Epithelial cell of umbilical artery (primary cell): ENCODE measurements around the gene TMEM139. TPM values are rescaled to one million over a fixed set of nuclear protein-coding genes. Genes with fewer than 3 reads are reported as not detected.

Experiments
- total RNA-seq: library from RNA; depleted of rRNA; stranded (reverse); fragments of >200 nt; gene quantifications from 2 replicates; pipeline ENCODE4 v1.2.3, GENCODE V29; 2014

TMEM139 gene
- under 0.01 and 0.61 TPM in 2 replicates for total RNA-seq

GRCh38 chr7:143284591-143285469 lies at the start of gene TMEM139:
Gene TMEM139, plus strand, starts transcription at chr7:143284958. Its CDS starts 1,000 bp downstream, at chr7:143285958.

GRCh38 chr7:143263266-143264195 lies 21.2 kb upstream of the TMEM139 start, which contains the start of gene GSTK1:
Gene GSTK1, plus strand, starts transcription at chr7:143263441. Its CDS starts 73 bp downstream, at chr7:143263514.

GRCh38 chr7:143287935-143288826 lies 3.4 kb downstream of the TMEM139 start, which contains the start of gene CASP2:
Gene CASP2, plus strand, starts transcription at chr7:143288351. Its CDS starts 105 bp downstream, at chr7:143288456.

GRCh38 chr7:143315776-143316175 lies 31.0 kb downstream of the TMEM139 start, which contains the start of gene CLCN1:
Gene CLCN1, plus strand, starts transcription at chr7:143316111. Its CDS starts 102 bp downstream, at chr7:143316213.

Other genes starting within 250 kb of the TMEM139 start
- gene OR6V1, start 232.6 kb upstream of the TMEM139 start, total RNA-seq = not detected in 2 replicates
- gene PIP, start 152.9 kb upstream of the TMEM139 start, total RNA-seq = not detected in 2 replicates
- not detected in 2 replicates for gene TAS2R39, start 101.5 kb upstream of the TMEM139 start, total RNA-seq
- gene TAS2R40, start 62.9 kb upstream of the TMEM139 start, total RNA-seq = not detected in 2 replicates
- gene GSTK1, start 21.5 kb upstream of the TMEM139 start, total RNA-seq = 61.1 and 78.7 TPM in 2 replicates
- 18.8 and 21.4 TPM in 2 replicates for gene CASP2, start 3.4 kb downstream of the TMEM139 start, total RNA-seq
- not detected in 2 replicates for gene CLCN1, start 31.2 kb downstream of the TMEM139 start, total RNA-seq
- gene FAM131B, start 77.8 kb downstream of the TMEM139 start, total RNA-seq = 1.3 and 1.4 TPM in 2 replicates
- gene ZYX, start 96.4 kb downstream of the TMEM139 start, total RNA-seq = 23.9 and 29.9 TPM in 2 replicates
- not detected in 2 replicates for gene EPHA1, start 123.9 kb downstream of the TMEM139 start, total RNA-seq
- gene TAS2R60, start 158.5 kb downstream of the TMEM139 start, total RNA-seq = not detected in 2 replicates
- gene TAS2R41, start 192.9 kb downstream of the TMEM139 start, total RNA-seq = not detected in 2 replicates